IMR-90 (cell line): ENCODE results near the gene ROR2. TPM values are rescaled to one million over a fixed set of nuclear protein-coding genes. Genes with fewer than 3 reads are reported as not detected.

ENCODE experiments used
- ATAC-seq: fragments of 200-7000 bp; cut with Tn5 transposase; 2 replicates; pipeline ENCODE4 v1.9.1; 2020; ENCODE audit warnings: low read depth, mild to moderate bottlenecking, moderate library complexity
- BruUV-seq: library from RNA; stranded (reverse); fragments of 400-500 nt; replicated peaks from 2 replicates; lab custom pipeline; 2021; lab: Mats Ljungman, UMichigan
- CTCF ChIA-PET: fragments of 300-600 bp; formaldehyde crosslinking; extraction: SDS; loops from one replicate; lab custom pipeline; 2021; ENCODE audit warnings: antibody characterized with exemption; lab: Yijun Ruan, JAX
- POLR2A ChIA-PET: fragments of 300-600 bp; sonication (Branson Sonifier 250); formaldehyde crosslinking; loops from one replicate; lab custom pipeline; 2022; ENCODE audit warnings: antibody characterized with exemption; ENCODE audit not compliant: unreplicated experiment; lab: Charles Lee
- DNase-seq: peaks from one replicate; pipeline ENCODE4 v3.0.0; 2013
- H2AFZ ChIP-seq: replicated peaks from 2 replicates; pipeline ENCODE3; 2013; ENCODE audit warnings: low read length, mild to moderate bottlenecking; ENCODE audit not compliant: poor library complexity
- H2AK5ac ChIP-seq: 2 replicates; pipeline ENCODE4 v1.6.1; 2013; ENCODE audit warnings: low read depth, low read length, inconsistent platforms
- H2AK9ac ChIP-seq: replicated peaks from 2 replicates; pipeline ENCODE3; 2013; ENCODE audit warnings: mild to moderate bottlenecking, low read depth, low read length, moderate library complexity; ENCODE audit not compliant: poor library complexity
- H2BK120ac ChIP-seq: 2 replicates; pipeline ENCODE4 v1.6.1; 2013; ENCODE audit warnings: low read depth, low read length, inconsistent platforms
- H2BK15ac ChIP-seq: 3 replicates; pipeline ENCODE4 v1.6.1; 2013; ENCODE audit warnings: low read depth, low read length, inconsistent platforms
- H2BK20ac ChIP-seq: 2 replicates; pipeline ENCODE4 v1.6.1; 2013; ENCODE audit warnings: low read depth, mild to moderate bottlenecking, inconsistent platforms, low read length, moderate library complexity
- H2BK5ac ChIP-seq: 2 replicates; pipeline ENCODE4 v1.6.1; 2013; ENCODE audit warnings: mild to moderate bottlenecking, low read depth, low read length, inconsistent platforms; ENCODE audit not compliant: poor library complexity, severe bottlenecking
- H3K14ac ChIP-seq: replicated peaks from 2 replicates; pipeline ENCODE4 v1.6.1; 2013; ENCODE audit warnings: low read depth, low read length, inconsistent platforms
- H3K18ac ChIP-seq: 2 replicates; pipeline ENCODE4 v1.6.1; 2013; ENCODE audit warnings: low read depth, low read length, control low read depth
- H3K23ac ChIP-seq: 2 replicates; pipeline ENCODE4 v1.6.1; 2013; ENCODE audit warnings: low read depth, low read length, inconsistent platforms
- H3K27ac ChIP-seq: 2 replicates; pipeline ENCODE4 v1.5.1; 2013; ENCODE audit warnings: mild to moderate bottlenecking, control low read depth, low read length; ENCODE audit not compliant: insufficient read depth
- H3K27me3 ChIP-seq: 2 replicates; pipeline ENCODE4 v1.6.1; 2013; ENCODE audit warnings: low read length; ENCODE audit not compliant: control insufficient read depth, insufficient read depth
- H3K36me3 ChIP-seq: 2 replicates; pipeline ENCODE4 v1.6.1; 2013; ENCODE audit warnings: low read length, mixed read lengths; ENCODE audit not compliant: control insufficient read depth, insufficient read depth
- H3K4ac ChIP-seq: 2 replicates; pipeline ENCODE4 v1.6.1; 2013; ENCODE audit warnings: low read depth, low read length, inconsistent platforms
- H3K4me1 ChIP-seq: 2 replicates; pipeline ENCODE4 v1.6.1; 2013; ENCODE audit warnings: low read length, mixed read lengths; ENCODE audit not compliant: control insufficient read depth, insufficient read depth
- H3K4me2 ChIP-seq: 2 replicates; pipeline ENCODE4 v1.6.1; 2013; ENCODE audit warnings: low read depth, mild to moderate bottlenecking, control low read depth, low read length, moderate library complexity
- H3K4me3 ChIP-seq: 2 replicates; pipeline ENCODE4 v1.5.1; 2013; ENCODE audit warnings: low read depth, mild to moderate bottlenecking, control low read depth, low read length, moderate library complexity; ENCODE audit not compliant: insufficient read depth
- H3K56ac ChIP-seq: 2 replicates; pipeline ENCODE4 v1.6.1; 2013; ENCODE audit warnings: low read length, inconsistent platforms; ENCODE audit not compliant: insufficient read depth; ENCODE audit errors: extremely low read depth
- H3K79me1 ChIP-seq, 2 experiments: 2 replicates each; pipeline ENCODE4 v1.6.1; 2013; ENCODE audit warnings: low read length in 2 of 2, inconsistent platforms in 1 of 2, low read depth in 1 of 2
- H3K9ac ChIP-seq: 2 replicates; pipeline ENCODE4 v1.6.1; 2013; ENCODE audit warnings: low read depth, low read length, control low read depth
- H3K9me1 ChIP-seq: 2 replicates; pipeline ENCODE4 v1.6.1; 2013; ENCODE audit warnings: low read length, inconsistent platforms; ENCODE audit not compliant: insufficient read depth
- H3K9me3 ChIP-seq: 2 replicates; pipeline ENCODE4 v1.6.1; 2013; ENCODE audit warnings: low read length; ENCODE audit not compliant: control insufficient read depth, insufficient read depth
- H4K20me1 ChIP-seq: 2 replicates; pipeline ENCODE4 v1.6.1; 2013; ENCODE audit warnings: low read length, inconsistent platforms; ENCODE audit not compliant: insufficient read depth
- H4K5ac ChIP-seq: 2 replicates; pipeline ENCODE4 v1.6.1; 2013; ENCODE audit warnings: mild to moderate bottlenecking, low read depth, low read length, control low read depth
- H4K8ac ChIP-seq, 2 experiments: 2 replicates each; pipeline ENCODE4 v1.6.1; 2013; ENCODE audit warnings: low read depth in 2 of 2, low read length in 2 of 2, control low read depth in 1 of 2, inconsistent platforms in 1 of 2
- H4K91ac ChIP-seq: 2 replicates; pipeline ENCODE4 v1.6.1; 2013; ENCODE audit warnings: low read depth, low read length, inconsistent platforms; ENCODE audit not compliant: insufficient read depth
- BHLHE40 ChIP-seq: fragments of 150-350 bp; IDR thresholded peaks from 2 replicates; pipeline ENCODE4 v1.6.1; 2016; ENCODE audit warnings: mild to moderate bottlenecking, low read depth, low read length
- CEBPB ChIP-seq: IDR thresholded peaks from 2 replicates; pipeline ENCODE4 v1.6.1; 2012; ENCODE audit warnings: low read depth, low read length, improper control_type of control experiment
- CHD1 ChIP-seq: IDR thresholded peaks from 2 replicates; pipeline ENCODE4 v1.6.1; 2012; ENCODE audit warnings: low read depth, low read length, improper control_type of control experiment
- MAFK ChIP-seq: IDR thresholded peaks from 2 replicates; pipeline ENCODE4 v1.6.1; 2012; ENCODE audit warnings: low read depth, low read length, improper control_type of control experiment
- MAZ ChIP-seq: IDR thresholded peaks from 2 replicates; pipeline ENCODE4 v1.6.1; 2012; ENCODE audit warnings: low read depth, mild to moderate bottlenecking, low read length, improper control_type of control experiment, moderate library complexity, borderline replicate concordance
- NFE2L2 ChIP-seq: fragments of 150-350 bp; IDR thresholded peaks from 2 replicates; pipeline ENCODE4 v1.6.1; 2016; ENCODE audit warnings: low read depth, mild to moderate bottlenecking, low read length
- POLR2A ChIP-seq: IDR thresholded peaks from 2 replicates; pipeline ENCODE4 v1.6.1; 2012; ENCODE audit warnings: mild to moderate bottlenecking, low read depth, low read length
- RAD21 ChIP-seq: IDR thresholded peaks from 2 replicates; pipeline ENCODE4 v1.6.1; 2012; ENCODE audit warnings: low read length, improper control_type of control experiment
- RCOR1 ChIP-seq: IDR thresholded peaks from 2 replicates; pipeline ENCODE4 v1.6.1; 2012; ENCODE audit warnings: mild to moderate bottlenecking, low read length, improper control_type of control experiment; ENCODE audit not compliant: insufficient replicate concordance
- RFX5 ChIP-seq: IDR thresholded peaks from 2 replicates; pipeline ENCODE4 v1.8.0; 2012; ENCODE audit warnings: low read depth, mild to moderate bottlenecking, low read length, moderate library complexity
- SMC3 ChIP-seq: fragments of 150-350 bp; IDR thresholded peaks from 2 replicates; pipeline ENCODE4 v1.6.1; 2016; ENCODE audit warnings: low read depth, mild to moderate bottlenecking, antibody characterized with exemption, low read length, moderate library complexity
- WGBS, 2 experiments: methylation state at CpG; one replicate each; pipeline versions ENCODE4 v1.1.5 to v1.1.7; 2013; ENCODE audit warnings: missing lambda C conversion rate in 2 of 2; ENCODE audit not compliant: insufficient read length in 1 of 2; ENCODE audit errors: extremely low coverage in 2 of 2; 5-methylcytosine and 5-hydroxymethylcytosine counted together
- dilution Hi-C: fragments of 300-500 bp; cut with HindIII; formaldehyde crosslinking; loops from one replicate; pipeline ENCODE4 v1.14.3; 2018; ENCODE audit warnings: low sequenced_read_pairs; ENCODE audit not compliant: unreplicated experiment
- in situ Hi-C: fragments of 300-500 bp; cut with MboI; formaldehyde crosslinking; loops from 3 replicates; pipeline ENCODE4 v1.14.3; 2019; ENCODE audit warnings: low sequenced_read_pairs, inconsistent platforms, mixed read lengths
- intact Hi-C: fragments of 100-400 bp; cut with micrococcal nuclease; formaldehyde crosslinking; loops from 2 replicates; pipeline ENCODE4 v1.10.0; 2022
- polyA plus RNA-seq, 3 experiments: library from polyadenylated mRNA; depleted of rRNA; stranded (reverse); fragments of >200 nt; gene quantifications; 2 replicates each; pipeline ENCODE4 v1.2.3, GENCODE V29; 2012; ENCODE audit warnings: low replicate concordance in 1 of 3
- total RNA-seq: library from RNA; depleted of rRNA; stranded (reverse); fragments of >200 nt; gene quantifications from 2 replicates; pipeline ENCODE4 v1.2.3, GENCODE V29; 2012
- TF ChIP-seq, protein P1 (sequence below): conservative IDR thresholded peaks from 2 replicates; pipeline ENCODE4 v1.5.1; 2012; ENCODE audit warnings: mild to moderate bottlenecking, low read depth, low read length, improper control_type of control experiment
- TF ChIP-seq, protein P2 (sequence below): fragments of 150-350 bp; IDR thresholded peaks from 2 replicates; pipeline ENCODE4 v1.6.1; 2017; ENCODE audit warnings: mild to moderate bottlenecking, antibody characterized with exemption, low read length, low read depth
- TF ChIP-seq, protein P3 (sequence below): fragments of 150-350 bp; IDR thresholded peaks from 2 replicates; pipeline ENCODE4 v1.6.1; 2016; ENCODE audit warnings: low read depth, mild to moderate bottlenecking, low read length, moderate library complexity, borderline replicate concordance

The ROR2 gene
- total and polyA plus RNA-seq, 2 of the 4 experiments (the other 2 are of a cell fraction): 2.3 to 4.8 TPM

DNA sequence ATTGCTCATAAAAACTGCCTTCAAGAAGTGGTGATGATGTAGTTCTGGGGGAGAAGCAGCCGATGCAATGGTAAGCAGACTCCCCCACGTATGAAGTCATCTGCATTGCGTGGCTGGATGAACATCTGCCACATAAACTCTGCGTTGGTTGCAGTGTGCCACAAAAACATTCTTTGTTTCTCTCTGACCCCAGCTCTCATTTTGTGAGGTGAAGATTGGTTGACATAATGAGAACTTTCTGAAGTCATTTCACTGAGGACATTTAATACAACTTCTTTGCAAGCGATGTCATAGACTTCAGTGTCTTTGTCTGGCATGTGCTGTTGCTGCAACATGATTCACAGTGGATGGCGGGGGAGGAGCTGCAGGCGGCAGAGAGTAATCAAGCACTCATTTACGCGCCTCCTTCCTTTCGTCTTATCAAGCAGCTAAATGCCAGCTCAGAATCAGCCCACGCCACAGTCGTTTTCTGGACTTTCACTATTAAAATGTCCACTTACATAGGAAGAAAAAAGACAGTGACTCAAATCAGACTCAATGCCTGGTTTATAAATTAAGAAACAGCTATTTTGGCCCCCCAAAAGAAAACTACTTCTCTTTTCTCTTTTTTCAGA is 434.8 kb downstream of the ROR2 start:
- peak; percentile 96 for DNase-seq
- TF ChIP-seq RFX5: no peak
- TF ChIP-seq MAFK: no peak; the same call in 1 of the 2 replicates
- TF ChIP-seq RAD21: no peak; the same call in 1 of the 2 replicates
- TF ChIP-seq CHD1: no peak
- no peak for TF ChIP-seq RCOR1
- no peak for TF ChIP-seq NFE2L2
- no peak for TF ChIP-seq SMC3
- TF ChIP-seq, protein P1, sequence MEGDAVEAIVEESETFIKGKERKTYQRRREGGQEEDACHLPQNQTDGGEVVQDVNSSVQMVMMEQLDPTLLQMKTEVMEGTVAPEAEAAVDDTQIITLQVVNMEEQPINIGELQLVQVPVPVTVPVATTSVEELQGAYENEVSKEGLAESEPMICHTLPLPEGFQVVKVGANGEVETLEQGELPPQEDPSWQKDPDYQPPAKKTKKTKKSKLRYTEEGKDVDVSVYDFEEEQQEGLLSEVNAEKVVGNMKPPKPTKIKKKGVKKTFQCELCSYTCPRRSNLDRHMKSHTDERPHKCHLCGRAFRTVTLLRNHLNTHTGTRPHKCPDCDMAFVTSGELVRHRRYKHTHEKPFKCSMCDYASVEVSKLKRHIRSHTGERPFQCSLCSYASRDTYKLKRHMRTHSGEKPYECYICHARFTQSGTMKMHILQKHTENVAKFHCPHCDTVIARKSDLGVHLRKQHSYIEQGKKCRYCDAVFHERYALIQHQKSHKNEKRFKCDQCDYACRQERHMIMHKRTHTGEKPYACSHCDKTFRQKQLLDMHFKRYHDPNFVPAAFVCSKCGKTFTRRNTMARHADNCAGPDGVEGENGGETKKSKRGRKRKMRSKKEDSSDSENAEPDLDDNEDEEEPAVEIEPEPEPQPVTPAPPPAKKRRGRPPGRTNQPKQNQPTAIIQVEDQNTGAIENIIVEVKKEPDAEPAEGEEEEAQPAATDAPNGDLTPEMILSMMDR: no peak
- TF ChIP-seq BHLHE40: peak; percentile 93
- peak; percentile 33; the same call in 1 of the 2 replicates for TF ChIP-seq POLR2A
- TF ChIP-seq, protein P2, sequence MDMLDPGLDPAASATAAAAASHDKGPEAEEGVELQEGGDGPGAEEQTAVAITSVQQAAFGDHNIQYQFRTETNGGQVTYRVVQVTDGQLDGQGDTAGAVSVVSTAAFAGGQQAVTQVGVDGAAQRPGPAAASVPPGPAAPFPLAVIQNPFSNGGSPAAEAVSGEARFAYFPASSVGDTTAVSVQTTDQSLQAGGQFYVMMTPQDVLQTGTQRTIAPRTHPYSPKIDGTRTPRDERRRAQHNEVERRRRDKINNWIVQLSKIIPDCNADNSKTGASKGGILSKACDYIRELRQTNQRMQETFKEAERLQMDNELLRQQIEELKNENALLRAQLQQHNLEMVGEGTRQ: no peak
- peak; percentile 83 for TF ChIP-seq CEBPB
- TF ChIP-seq MAZ: peak; percentile 53; the same call in 1 of the 2 replicates
- TF ChIP-seq, protein P3, sequence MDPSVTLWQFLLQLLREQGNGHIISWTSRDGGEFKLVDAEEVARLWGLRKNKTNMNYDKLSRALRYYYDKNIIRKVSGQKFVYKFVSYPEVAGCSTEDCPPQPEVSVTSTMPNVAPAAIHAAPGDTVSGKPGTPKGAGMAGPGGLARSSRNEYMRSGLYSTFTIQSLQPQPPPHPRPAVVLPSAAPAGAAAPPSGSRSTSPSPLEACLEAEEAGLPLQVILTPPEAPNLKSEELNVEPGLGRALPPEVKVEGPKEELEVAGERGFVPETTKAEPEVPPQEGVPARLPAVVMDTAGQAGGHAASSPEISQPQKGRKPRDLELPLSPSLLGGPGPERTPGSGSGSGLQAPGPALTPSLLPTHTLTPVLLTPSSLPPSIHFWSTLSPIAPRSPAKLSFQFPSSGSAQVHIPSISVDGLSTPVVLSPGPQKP: no peak

More for the DNA sequence above, 434.8 kb downstream of the ROR2 start:
- H3K9ac ChIP-seq: peak overlapping the region; percentile 26; the same call in 1 of the 2 replicates
- intact Hi-C loops: no loop called here
- no peak overlapping the region for H2AK9ac ChIP-seq
- H3K79me1 ChIP-seq: no peaks in the 10 kb centered on the region
- H3K27me3 ChIP-seq: no peaks in the 10 kb centered on the region
- dilution Hi-C loops: loop anchor here (25.0 kb wide), 1 partner anchor 147 kb away; no protein-coding TSS in a partner anchor
- peak overlapping the region; percentile 73 for H2BK5ac ChIP-seq
- peaks cover 2% of the 10 kb centered on the region; the same call in 1 of the 2 replicates for H3K9me3 ChIP-seq
- H4K91ac ChIP-seq: no peak overlapping the region
- WGBS, 2 experiments: 20% methylated on average over 1 of the region's 12 CpGs; no CpG with 5 or more reads in 1 of the 2 experiments
- in situ Hi-C loops: no loop called here
- no peaks in the 10 kb centered on the region for H4K20me1 ChIP-seq
- BruUV-seq: no TSS peak
- peak overlapping the region; percentile 79 for H2AFZ ChIP-seq
- H3K23ac ChIP-seq: peak overlapping the region; percentile 3; the same call in 1 of the 2 replicates
- peak overlapping the region; percentile 19; the same call in 1 of the 2 replicates for H3K4me3 ChIP-seq
- H3K4me2 ChIP-seq: peak overlapping the region; percentile 60
- peak; percentile 95 for ATAC-seq
- peak overlapping the region; percentile 11 for H3K56ac ChIP-seq
- CTCF ChIA-PET: interaction anchor here (0.6 to 1.6 kb wide), 3 partner anchors 17 to 22 kb away, joined by 3 read pairs; no protein-coding TSS in a partner anchor
- H3K27ac ChIP-seq: peak overlapping the region; percentile 61
- H3K36me3 ChIP-seq: no peaks in the 10 kb centered on the region
- peak overlapping the region; percentile 58 for H2BK120ac ChIP-seq
- no peaks in the 10 kb centered on the region for H3K9me1 ChIP-seq
- peak overlapping the region; percentile 34; the same call in 1 of the 2 replicates for H3K4ac ChIP-seq
- H3K4me1 ChIP-seq: no peaks in the 10 kb centered on the region
- H3K18ac ChIP-seq: peak overlapping the region; percentile 8; the same call in 1 of the 2 replicates
- peak overlapping the region in 1 of 2 experiments; percentile 53; a peak in 2 of 4 replicates for H4K8ac ChIP-seq
- peak overlapping the region; percentile 17; the same call in 1 of the 2 replicates for H3K14ac ChIP-seq
- POLR2A ChIA-PET: interaction anchor here (0.8 kb wide), 1 partner anchor 20 kb away, joined by 3 read pairs; no protein-coding TSS in a partner anchor
- peak overlapping the region; percentile 1; the same call in 1 of the 3 replicates for H2BK15ac ChIP-seq
- no peak overlapping the region for H2AK5ac ChIP-seq
- H2BK20ac ChIP-seq: peak overlapping the region; percentile 37
- no peak overlapping the region for H4K5ac ChIP-seq
